Measurements from ENCODE around the gene TRPV6. TPM values are rescaled to one million over a fixed set of nuclear protein-coding genes. Genes with fewer than 3 reads are reported as not detected.

The TRPV6 gene
- total RNA-seq, 4 donors from 2014 or later, result under 0.01 TPM; not detected in 3

- no peak for TF ChIP-seq CTCF (IDR thresholded peaks at IDR 0.05; ENCODE audit: low read depth)
These were observed 57.5 kb downstream of the TRPV6 start for GRCh38 chr7:142827951-142828500.

- TF ChIP-seq CTCF (IDR thresholded peaks at IDR 0.05; ENCODE audit: low read depth), result no peak
These were observed 62.8 kb downstream of the TRPV6 start for GRCh38 chr7:142822714-142823113.

Other genes with a start within 250 kb of the TRPV6 start
- gene PRSS1, start 136.3 kb downstream of the TRPV6 start, total RNA-seq, result not detected
- not detected for gene PRSS2, start 114.8 kb downstream of the TRPV6 start, total RNA-seq
- gene EPHB6, start 30.7 kb downstream of the TRPV6 start, total RNA-seq, result 10 to 100 TPM in 3 of 4 donors, 1 to 10 TPM in 1; 5.1 to 20.3 (median 15.5) TPM
- not detected for gene TRPV5, start 48.0 kb upstream of the TRPV6 start, total RNA-seq
- not detected for gene LLCFC1, start 53.7 kb upstream of the TRPV6 start, total RNA-seq
- under 1 TPM in 2 of 4 donors, not detected in 2; 0.51 to 0.88 TPM for gene KEL, start 76.6 kb upstream of the TRPV6 start, total RNA-seq
- not detected for gene OR9A2, start 141.4 kb upstream of the TRPV6 start, total RNA-seq
- gene OR6V1, start 166.6 kb upstream of the TRPV6 start, total RNA-seq, result not detected
- gene PIP, start 246.3 kb upstream of the TRPV6 start, total RNA-seq, result not detected

All from subcutaneous adipose tissue (tissue), 4 donors.